OCI-LY3 (cell line): ENCODE results near the gene SLC9A7.

Experiments
- H2AFZ ChIP-seq: fragments of 200-600, 300-600 bp; shearing (Covaris generic); 2 replicates; pipeline ENCODE4 v1.6.0; 2014; ENCODE audit warnings: antibody characterized with exemption, low read depth, low read length
- H3K27ac ChIP-seq: fragments of 200-600, 300-600 bp; sonication (generic); 2 replicates; pipeline ENCODE4 v1.5.1; 2014; ENCODE audit warnings: mild to moderate bottlenecking, low read length, moderate library complexity, mixed read lengths
- H3K27me3 ChIP-seq: fragments of 200-600, 300-600 bp; sonication (generic); 2 replicates; pipeline ENCODE4 v1.6.1; 2014; ENCODE audit warnings: low read depth, low read length, mixed read lengths
- H3K36me3 ChIP-seq: fragments of 200-600, 300-600 bp; sonication (generic); replicated peaks from 2 replicates; pipeline ENCODE3; 2014; ENCODE audit warnings: low read depth, low read length, mixed read lengths
- H3K4me1 ChIP-seq: fragments of 300-600, 200-600 bp; sonication (generic); 2 replicates; pipeline ENCODE4 v1.6.1; 2014; ENCODE audit warnings: low read length, mixed read lengths
- H3K4me2 ChIP-seq: fragments of 200-600, 300-600 bp; sonication (generic); 2 replicates; pipeline ENCODE4 v1.6.1; 2014; ENCODE audit warnings: low read length, mixed read lengths
- H3K4me3 ChIP-seq: fragments of 300-600, 200-600 bp; sonication (generic); 2 replicates; pipeline ENCODE4 v1.5.1; 2014; ENCODE audit warnings: antibody characterized with exemption, mild to moderate bottlenecking, low read length, moderate library complexity
- H3K79me2 ChIP-seq: fragments of 300-600, 200-600 bp; shearing (Covaris generic); 2 replicates; pipeline ENCODE4 v1.6.1; 2014; ENCODE audit warnings: mild to moderate bottlenecking, low read length, mixed read lengths
- H3K9ac ChIP-seq: fragments of 300-600, 200-600 bp; shearing (Covaris generic); 2 replicates; pipeline ENCODE4 v1.6.0; 2014; ENCODE audit warnings: mild to moderate bottlenecking, low read length, moderate library complexity
- H3K9me3 ChIP-seq: fragments of 200-600, 300-600 bp; shearing (Covaris generic); 2 replicates; pipeline ENCODE4 v1.6.1; 2014; ENCODE audit warnings: low read length, mixed read lengths; ENCODE audit not compliant: insufficient read depth
- H4K20me1 ChIP-seq: fragments of 200-600, 300-600 bp; sonication (generic); 2 replicates; pipeline ENCODE4 v1.6.1; 2016; ENCODE audit warnings: low read length, mixed read lengths; ENCODE audit not compliant: insufficient read depth
- CTCF ChIP-seq: fragments of 200-600, 300-600 bp; sonication (generic); IDR thresholded peaks from 2 replicates; pipeline ENCODE4 v1.5.1; 2014; ENCODE audit warnings: antibody characterized with exemption, low read length, low read depth
- EZH2phosphoT487 ChIP-seq: fragments of 200-600 bp; shearing (Covaris generic); IDR thresholded peaks from 2 replicates; pipeline ENCODE4 v1.6.1; 2018; ENCODE audit warnings: antibody characterized with exemption, mixed run types, low read depth

SLC9A7 gene

GRCh38 chrX:46575991-46576392 lies 182.9 kb downstream of the SLC9A7 start:
- peak overlapping the region; percentile 99 for H3K4me2 ChIP-seq
- peaks cover 5% of the 10 kb centered on the region for H3K36me3 ChIP-seq
- peak overlapping the region; percentile 77; the same call in 1 of the 2 replicates for H3K9ac ChIP-seq
- no peaks in the 10 kb centered on the region for H3K79me2 ChIP-seq
- H3K4me1 ChIP-seq = peaks cover 38% of the 10 kb centered on the region
- H2AFZ ChIP-seq = no peak overlapping the region
- H4K20me1 ChIP-seq = peaks cover 9% of the 10 kb centered on the region; the same call in 1 of the 2 replicates
- peak overlapping the region; percentile 91 for H3K4me3 ChIP-seq
- no peak overlapping the region for H3K27ac ChIP-seq
- no peak for TF ChIP-seq CTCF
- H3K27me3 ChIP-seq = peaks cover 6% of the 10 kb centered on the region; the same call in 1 of the 2 replicates
- H3K9me3 ChIP-seq = no peaks in the 10 kb centered on the region

GRCh38 chrX:46575586-46575985 lies 183.3 kb downstream of the SLC9A7 start:
- H3K4me1 ChIP-seq = peaks cover 41% of the 10 kb centered on the region
- no peak overlapping the region for H3K27ac ChIP-seq
- peak overlapping the region; percentile 99 for H3K4me2 ChIP-seq
- peak overlapping the region; percentile 77; the same call in 1 of the 2 replicates for H3K9ac ChIP-seq
- TF ChIP-seq EZH2phosphoT487 (no peak), CTCF (no peak)
- no peak overlapping the region for H2AFZ ChIP-seq
- no peaks in the 10 kb centered on the region for H3K79me2 ChIP-seq
- H4K20me1 ChIP-seq = peaks cover 9% of the 10 kb centered on the region; the same call in 1 of the 2 replicates
- peak overlapping the region; percentile 91 for H3K4me3 ChIP-seq
- H3K9me3 ChIP-seq = no peaks in the 10 kb centered on the region
- peaks cover 5% of the 10 kb centered on the region for H3K36me3 ChIP-seq
- peaks cover 6% of the 10 kb centered on the region; the same call in 1 of the 2 replicates for H3K27me3 ChIP-seq

- peaks cover 6% of the 10 kb centered on the region; the same call in 1 of the 2 replicates for H3K27me3 ChIP-seq
- no peak overlapping the region for H3K27ac ChIP-seq
- H2AFZ ChIP-seq = peak overlapping the region; percentile 57; the same call in 1 of the 2 replicates
- H3K36me3 ChIP-seq = peaks cover 5% of the 10 kb centered on the region
- H3K4me1 ChIP-seq = peaks cover 41% of the 10 kb centered on the region
- TF ChIP-seq EZH2phosphoT487 (no peak), CTCF (0 out of 2 replicates have a peak, but pooled peaks have one; percentile 2)
- peak overlapping the region; percentile 99 for H3K4me2 ChIP-seq
- H3K79me2 ChIP-seq = no peaks in the 10 kb centered on the region
- peak overlapping the region; percentile 91 for H3K4me3 ChIP-seq
- peak overlapping the region; percentile 77 for H3K9ac ChIP-seq
- peaks cover 9% of the 10 kb centered on the region; the same call in 1 of the 2 replicates for H4K20me1 ChIP-seq
- H3K9me3 ChIP-seq = no peaks in the 10 kb centered on the region
Measured at GRCh38 chrX:46574774-46575381, 184.0 kb downstream of the SLC9A7 start.

GRCh38 chrX:46573892-46574773 lies 184.8 kb downstream of the SLC9A7 start:
- Histone ChIP-seq H3K27ac (peak overlapping the region; percentile 99), H3K9me3 (no peaks in the 10 kb centered on the region), H3K27me3 (peaks cover 6% of the 10 kb centered on the region; the same call in 1 of the 2 replicates), H3K4me2 (peak overlapping the region; percentile 99), H3K4me3 (peak overlapping the region; percentile 91), H4K20me1 (peaks cover 9% of the 10 kb centered on the region; the same call in 1 of the 2 replicates), H3K9ac (peak overlapping the region; percentile 77), H3K36me3 (peaks cover 5% of the 10 kb centered on the region), H3K4me1 (peaks cover 41% of the 10 kb centered on the region), H3K79me2 (no peaks in the 10 kb centered on the region), H2AFZ (peak overlapping the region; percentile 85)
- 0 out of 2 replicates have a peak, but pooled peaks have one; percentile 10 for TF ChIP-seq CTCF
- no peak for TF ChIP-seq EZH2phosphoT487
